Stomach (tissue), 4 donors: Measurements from ENCODE around the gene PLCH1.

Experiments used
- EP300 ChIP-seq: sonication (generic); formaldehyde crosslinking; IDR thresholded peaks from one replicate; pipeline ENCODE4 v1.6.1; 2017; ENCODE audit warnings: antibody characterized with exemption
- TF ChIP-seq, protein P1 (sequence below), 7 experiments: fragments of 450-650 bp in 4 of 7; fragments of 200-600 bp in 3 of 7; sonication (generic) in 3 of 7; IDR thresholded peaks; one replicate each; pipeline ENCODE4 v1.5.1; 2016 to 2019; ENCODE audit warnings: antibody characterized with exemption in 7 of 7, control low read depth in 2 of 7, mild to moderate bottlenecking in 1 of 7

- TF ChIP-seq, protein P1, sequence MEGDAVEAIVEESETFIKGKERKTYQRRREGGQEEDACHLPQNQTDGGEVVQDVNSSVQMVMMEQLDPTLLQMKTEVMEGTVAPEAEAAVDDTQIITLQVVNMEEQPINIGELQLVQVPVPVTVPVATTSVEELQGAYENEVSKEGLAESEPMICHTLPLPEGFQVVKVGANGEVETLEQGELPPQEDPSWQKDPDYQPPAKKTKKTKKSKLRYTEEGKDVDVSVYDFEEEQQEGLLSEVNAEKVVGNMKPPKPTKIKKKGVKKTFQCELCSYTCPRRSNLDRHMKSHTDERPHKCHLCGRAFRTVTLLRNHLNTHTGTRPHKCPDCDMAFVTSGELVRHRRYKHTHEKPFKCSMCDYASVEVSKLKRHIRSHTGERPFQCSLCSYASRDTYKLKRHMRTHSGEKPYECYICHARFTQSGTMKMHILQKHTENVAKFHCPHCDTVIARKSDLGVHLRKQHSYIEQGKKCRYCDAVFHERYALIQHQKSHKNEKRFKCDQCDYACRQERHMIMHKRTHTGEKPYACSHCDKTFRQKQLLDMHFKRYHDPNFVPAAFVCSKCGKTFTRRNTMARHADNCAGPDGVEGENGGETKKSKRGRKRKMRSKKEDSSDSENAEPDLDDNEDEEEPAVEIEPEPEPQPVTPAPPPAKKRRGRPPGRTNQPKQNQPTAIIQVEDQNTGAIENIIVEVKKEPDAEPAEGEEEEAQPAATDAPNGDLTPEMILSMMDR (IDR thresholded peaks at IDR 0.05): no peak
- no peak for TF ChIP-seq EP300
Observed at GRCh38 chr3:155760653-155761052, 15.8 kb upstream of the PLCH1 start.
